ENCODE measurements around the gene ADAMTS16. TPM values are rescaled to one million over a fixed set of nuclear protein-coding genes. Genes with fewer than 3 reads are reported as not detected.
A peak's percentile ranks its signal among the peaks of the same experiment; 100 is the strongest.

The ADAMTS16 gene
- polyA plus RNA-seq, 1 donor = 1.2 TPM

- Histone ChIP-seq H3K4me3 (ENCODE audit: low read length) (no peak overlapping the region), H3K4me1 (ENCODE audit: control insufficient read depth, insufficient read depth, low read length) (no peaks in the 10 kb centered on the region), H3K9me3 (ENCODE audit: control insufficient read depth, low read depth, low read length) (peaks cover 3% of the 10 kb centered on the region), H3K27ac (ENCODE audit: low read length) (no peak overlapping the region), H3K36me3 (ENCODE audit: control insufficient read depth, insufficient read depth, low read length) (no peaks in the 10 kb centered on the region), H3K27me3 (ENCODE audit: control insufficient read depth, insufficient read depth, low read length) (peaks cover 3% of the 10 kb centered on the region)
- DNase-seq = no peak
- WGBS (ENCODE audit: insufficient coverage, low lambda C conversion rate) = no CpG with 5 or more reads among the region's 18 CpGs
These were observed 212.5 kb downstream of the ADAMTS16 start for GRCh38 chr5:5352675-5353074.

- Histone ChIP-seq H3K27ac (ENCODE audit: low read length) (no peak overlapping the region), H3K36me3 (ENCODE audit: control insufficient read depth, insufficient read depth, low read length) (no peaks in the 10 kb centered on the region), H3K4me3 (ENCODE audit: low read length) (no peak overlapping the region), H3K27me3 (ENCODE audit: control insufficient read depth, insufficient read depth, low read length) (peaks cover 3% of the 10 kb centered on the region), H3K9me3 (ENCODE audit: control insufficient read depth, low read depth, low read length) (peaks cover 3% of the 10 kb centered on the region), H3K4me1 (ENCODE audit: control insufficient read depth, insufficient read depth, low read length) (no peaks in the 10 kb centered on the region)
- WGBS (ENCODE audit: insufficient coverage, low lambda C conversion rate) = no CpG with 5 or more reads among the region's 10 CpGs
- no peak for DNase-seq
These were observed 213.6 kb downstream of the ADAMTS16 start for GRCh38 chr5:5353681-5354080.

GRCh38 chr5:5356765-5357164 lies 216.6 kb downstream of the ADAMTS16 start:
- no peak for DNase-seq
- Histone ChIP-seq H3K9me3 (ENCODE audit: control insufficient read depth, low read depth, low read length) (peaks cover 3% of the 10 kb centered on the region), H3K27ac (ENCODE audit: low read length) (no peak overlapping the region), H3K4me1 (ENCODE audit: control insufficient read depth, insufficient read depth, low read length) (peaks cover 12% of the 10 kb centered on the region), H3K4me3 (ENCODE audit: low read length) (no peak overlapping the region), H3K27me3 (ENCODE audit: control insufficient read depth, insufficient read depth, low read length) (no peaks in the 10 kb centered on the region), H3K36me3 (ENCODE audit: control insufficient read depth, insufficient read depth, low read length) (no peaks in the 10 kb centered on the region)

- Histone ChIP-seq H3K27ac (ENCODE audit: low read length) (no peak overlapping the region), H3K4me1 (ENCODE audit: control insufficient read depth, insufficient read depth, low read length) (peaks cover 12% of the 10 kb centered on the region), H3K9me3 (ENCODE audit: control insufficient read depth, low read depth, low read length) (no peaks in the 10 kb centered on the region), H3K36me3 (ENCODE audit: control insufficient read depth, insufficient read depth, low read length) (no peaks in the 10 kb centered on the region), H3K27me3 (ENCODE audit: control insufficient read depth, insufficient read depth, low read length) (no peaks in the 10 kb centered on the region), H3K4me3 (ENCODE audit: low read length) (no peak overlapping the region)
- DNase-seq = no peak
- no CpG with 5 or more reads among the region's 9 CpGs for WGBS (ENCODE audit: insufficient coverage, low lambda C conversion rate)
These were observed 219.5 kb downstream of the ADAMTS16 start for GRCh38 chr5:5359618-5360017.

- Histone ChIP-seq H3K27ac (ENCODE audit: low read length) (peak overlapping the region; percentile 43), H3K36me3 (ENCODE audit: control insufficient read depth, insufficient read depth, low read length) (no peaks in the 10 kb centered on the region), H3K27me3 (ENCODE audit: control insufficient read depth, insufficient read depth, low read length) (no peaks in the 10 kb centered on the region), H3K9me3 (ENCODE audit: control insufficient read depth, low read depth, low read length) (no peaks in the 10 kb centered on the region), H3K4me1 (ENCODE audit: control insufficient read depth, insufficient read depth, low read length) (peaks cover 12% of the 10 kb centered on the region), H3K4me3 (ENCODE audit: low read length) (no peak overlapping the region)
- no CpG with 5 or more reads among the region's 8 CpGs for WGBS (ENCODE audit: insufficient coverage, low lambda C conversion rate)
- DNase-seq = no peak
These were observed 220.3 kb downstream of the ADAMTS16 start for GRCh38 chr5:5360363-5360940.

- H3K9me3 ChIP-seq (ENCODE audit: control insufficient read depth, low read depth, low read length) = no peaks in the 10 kb centered on the region
- peak; percentile 67 to 90 for DNase-seq
- peak overlapping the region; percentile 43 for H3K27ac ChIP-seq (ENCODE audit: low read length)
- no peak overlapping the region for H3K4me3 ChIP-seq (ENCODE audit: low read length)
- no peaks in the 10 kb centered on the region for H3K27me3 ChIP-seq (ENCODE audit: control insufficient read depth, insufficient read depth, low read length)
- peaks cover 12% of the 10 kb centered on the region for H3K4me1 ChIP-seq (ENCODE audit: control insufficient read depth, insufficient read depth, low read length)
- no peaks in the 10 kb centered on the region for H3K36me3 ChIP-seq (ENCODE audit: control insufficient read depth, insufficient read depth, low read length)
- WGBS (ENCODE audit: insufficient coverage, low lambda C conversion rate) = 83% methylated on average over 4 of the region's 10 CpGs
These were observed 220.9 kb downstream of the ADAMTS16 start for GRCh38 chr5:5360941-5361520.

- H3K27me3 ChIP-seq (ENCODE audit: control insufficient read depth, insufficient read depth, low read length) = no peaks in the 10 kb centered on the region
These were observed 222.9 kb downstream of the ADAMTS16 start for GRCh38 chr5:5363045-5363444.

GRCh38 chr5:5364932-5365331 lies 224.8 kb downstream of the ADAMTS16 start:
- no peak for DNase-seq
- Histone ChIP-seq H3K27me3 (ENCODE audit: control insufficient read depth, insufficient read depth, low read length) (no peaks in the 10 kb centered on the region), H3K27ac (ENCODE audit: low read length) (no peak overlapping the region), H3K36me3 (ENCODE audit: control insufficient read depth, insufficient read depth, low read length) (no peaks in the 10 kb centered on the region), H3K4me3 (ENCODE audit: low read length) (no peak overlapping the region), H3K9me3 (ENCODE audit: control insufficient read depth, low read depth, low read length) (no peaks in the 10 kb centered on the region), H3K4me1 (ENCODE audit: control insufficient read depth, insufficient read depth, low read length) (peaks cover 11% of the 10 kb centered on the region)
- WGBS (ENCODE audit: insufficient coverage, low lambda C conversion rate) = no CpG with 5 or more reads among the region's 7 CpGs

More at GRCh38 chr5:5363045-5363444, 222.9 kb downstream of the ADAMTS16 start:
- Histone ChIP-seq H3K9me3 (ENCODE audit: control insufficient read depth, low read depth, low read length) (no peaks in the 10 kb centered on the region), H3K4me1 (ENCODE audit: control insufficient read depth, insufficient read depth, low read length) (peaks cover 12% of the 10 kb centered on the region), H3K36me3 (ENCODE audit: control insufficient read depth, insufficient read depth, low read length) (no peaks in the 10 kb centered on the region), H3K4me3 (ENCODE audit: low read length) (no peak overlapping the region), H3K27ac (ENCODE audit: low read length) (no peak overlapping the region)
- no peak for DNase-seq
- 100% methylated on average over 2 of the region's 3 CpGs for WGBS (ENCODE audit: insufficient coverage, low lambda C conversion rate)

- H3K27ac ChIP-seq (ENCODE audit: low read length) = no peak overlapping the region
- no peaks in the 10 kb centered on the region for H3K4me1 ChIP-seq (ENCODE audit: control insufficient read depth, insufficient read depth, low read length)
- H3K9me3 ChIP-seq (ENCODE audit: control insufficient read depth, low read depth, low read length) = no peaks in the 10 kb centered on the region
- no peak for DNase-seq
- WGBS (ENCODE audit: insufficient coverage, low lambda C conversion rate) = no CpG with 5 or more reads among the region's 1 CpG
- no peaks in the 10 kb centered on the region for H3K27me3 ChIP-seq (ENCODE audit: control insufficient read depth, insufficient read depth, low read length)
- H3K36me3 ChIP-seq (ENCODE audit: control insufficient read depth, insufficient read depth, low read length) = no peaks in the 10 kb centered on the region
- H3K4me3 ChIP-seq (ENCODE audit: low read length) = no peak overlapping the region
These were observed 227.6 kb downstream of the ADAMTS16 start for GRCh38 chr5:5367739-5368138.

- Histone ChIP-seq H3K4me1 (ENCODE audit: control insufficient read depth, insufficient read depth, low read length) (no peaks in the 10 kb centered on the region), H3K36me3 (ENCODE audit: control insufficient read depth, insufficient read depth, low read length) (no peaks in the 10 kb centered on the region), H3K27me3 (ENCODE audit: control insufficient read depth, insufficient read depth, low read length) (no peaks in the 10 kb centered on the region), H3K4me3 (ENCODE audit: low read length) (no peak overlapping the region), H3K9me3 (ENCODE audit: control insufficient read depth, low read depth, low read length) (no peaks in the 10 kb centered on the region), H3K27ac (ENCODE audit: low read length) (no peak overlapping the region)
- no peak for DNase-seq
- WGBS (ENCODE audit: insufficient coverage, low lambda C conversion rate) = 100% methylated on average over 2 of the region's 4 CpGs
These were observed 229.0 kb downstream of the ADAMTS16 start for GRCh38 chr5:5369051-5369605.
